Neural cell (in vitro differentiated cells): ENCODE results near the gene TENM3.

Experiments
- CTCF ChIP-seq: fragments of 450-650 bp; IDR thresholded peaks from 2 replicates; pipeline ENCODE4 v1.5.1; 2014; ENCODE audit warnings: antibody characterized with exemption, mild to moderate bottlenecking, moderate library complexity; ENCODE audit not compliant: poor library complexity, severe bottlenecking
- EP300 ChIP-seq: fragments of 450-650 bp; conservative IDR thresholded peaks from 2 replicates; pipeline ENCODE4 v1.6.1; 2014; ENCODE audit warnings: antibody characterized with exemption, mild to moderate bottlenecking, moderate library complexity; ENCODE audit not compliant: poor library complexity, severe bottlenecking
- EZH2 ChIP-seq: fragments of 200-600, 300-800 bp; shearing (Covaris generic), sonication (generic); IDR thresholded peaks from 2 replicates; pipeline ENCODE4 v1.6.1; 2014; ENCODE audit warnings: antibody characterized with exemption, low read length, borderline replicate concordance, mild to moderate bottlenecking; ENCODE audit not compliant: insufficient read depth, poor library complexity, severe bottlenecking
- POLR2AphosphoS5 ChIP-seq: IDR thresholded peaks from 2 replicates; pipeline ENCODE4 v1.6.1; 2012
- REST ChIP-seq: IDR thresholded peaks from 2 replicates; pipeline ENCODE4 v1.6.1; 2012; ENCODE audit warnings: borderline replicate concordance
- SMC3 ChIP-seq: fragments of 450-650 bp; conservative IDR thresholded peaks from 2 replicates; pipeline ENCODE4 v1.6.1; 2014; ENCODE audit warnings: antibody characterized with exemption, mild to moderate bottlenecking, moderate library complexity; ENCODE audit not compliant: poor library complexity
- TAF1 ChIP-seq: IDR thresholded peaks from 2 replicates; pipeline ENCODE4 v1.6.1; 2012; ENCODE audit warnings: low read depth

- TF ChIP-seq CTCF (no peak), EP300 (no peak), POLR2AphosphoS5 (no peak), TAF1 (no peak), REST (no peak), EZH2 (no peak), SMC3 (no peak)
Measured at GRCh38 chr4:182604161-182604622, 361.0 kb downstream of the TENM3 start.
